ENCODE results near the gene P2RY10.

- TF ChIP-seq YY1 (IDR thresholded peaks at IDR 0.05; ENCODE audit: insufficient read depth, insufficient read length), result no peak
- no peak for TF ChIP-seq SUZ12 (IDR thresholded peaks at IDR 0.05; ENCODE audit: extremely low read depth, insufficient read depth, insufficient read length)
Observed at GRCh38 chrX:78997870-78998558, 52.8 kb downstream of the P2RY10 start.

Data from NT2/D1 (cell line).